Neural progenitor cell (in vitro differentiated cells): ENCODE data around the gene CAPG.

Source experiments
- CTCF ChIP-seq: fragments of 200-600 bp; sonication (generic); IDR thresholded peaks from 2 replicates; pipeline ENCODE4 v1.5.1; 2017; ENCODE audit warnings: antibody characterized with exemption, mild to moderate bottlenecking
- EZH2 ChIP-seq: fragments of 200-600 bp; sonication (generic); IDR thresholded peaks from 2 replicates; pipeline ENCODE4 v1.6.1; 2017; ENCODE audit warnings: antibody characterized with exemption, mild to moderate bottlenecking, moderate library complexity
- EZH2phosphoT487 ChIP-seq: fragments of 200-600 bp; sonication (generic); IDR thresholded peaks from 2 replicates; pipeline ENCODE4 v1.6.1; 2017; ENCODE audit warnings: antibody characterized with exemption

GRCh38 chr2:85423525-85423924, 13.4 kb upstream of the CAPG start:
- no peak for TF ChIP-seq CTCF
- TF ChIP-seq EZH2, result no peak
- TF ChIP-seq EZH2phosphoT487, result no peak
